GM12872 (cell line): ENCODE measurements around the gene HSD17B12.

Source experiments
- TF ChIP-seq, protein P1 (sequence below): IDR thresholded peaks from 3 replicates; pipeline ENCODE4 v1.5.1; 2011; ENCODE audit warnings: low read depth, mild to moderate bottlenecking, low read length, moderate library complexity; ENCODE audit not compliant: insufficient read depth

HSD17B12 gene

DNA sequence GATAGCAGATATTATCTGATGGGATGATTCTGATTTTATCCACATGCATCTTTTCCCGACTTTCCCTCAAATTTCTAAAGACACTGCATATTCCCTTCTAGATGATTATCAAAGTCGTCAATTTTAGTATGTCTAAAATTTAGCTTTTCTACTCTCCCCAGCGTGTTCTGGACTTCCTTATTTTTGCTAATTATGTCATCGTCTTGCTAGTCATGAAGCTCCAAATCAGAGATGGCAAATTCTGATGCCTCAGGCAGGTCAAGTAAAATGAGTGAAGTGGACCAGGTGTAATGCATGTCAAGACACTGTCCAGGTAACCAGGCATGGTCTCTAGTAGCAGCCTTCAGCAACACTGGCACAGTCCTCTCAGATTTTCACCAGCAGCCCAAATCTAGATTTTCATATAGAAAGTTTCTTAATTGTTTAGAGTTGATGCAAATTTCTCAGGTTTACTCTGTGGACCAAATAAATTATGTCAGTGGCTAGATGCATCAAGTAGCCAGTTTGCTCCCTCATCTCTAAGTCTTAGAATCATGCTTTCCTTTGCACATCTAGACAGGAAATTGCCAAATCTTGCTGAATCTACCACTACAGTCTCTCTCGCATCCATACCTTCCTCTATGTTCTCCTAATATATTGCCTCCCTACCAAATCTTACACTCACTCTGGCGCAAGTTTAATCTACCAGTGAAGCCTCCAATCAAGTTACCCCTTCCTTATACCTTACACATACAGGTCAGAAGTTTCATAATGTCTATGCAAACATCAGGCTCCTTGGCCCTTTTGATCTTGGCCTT is 10.6 kb downstream of the HSD17B12 start:
- TF ChIP-seq, protein P1, sequence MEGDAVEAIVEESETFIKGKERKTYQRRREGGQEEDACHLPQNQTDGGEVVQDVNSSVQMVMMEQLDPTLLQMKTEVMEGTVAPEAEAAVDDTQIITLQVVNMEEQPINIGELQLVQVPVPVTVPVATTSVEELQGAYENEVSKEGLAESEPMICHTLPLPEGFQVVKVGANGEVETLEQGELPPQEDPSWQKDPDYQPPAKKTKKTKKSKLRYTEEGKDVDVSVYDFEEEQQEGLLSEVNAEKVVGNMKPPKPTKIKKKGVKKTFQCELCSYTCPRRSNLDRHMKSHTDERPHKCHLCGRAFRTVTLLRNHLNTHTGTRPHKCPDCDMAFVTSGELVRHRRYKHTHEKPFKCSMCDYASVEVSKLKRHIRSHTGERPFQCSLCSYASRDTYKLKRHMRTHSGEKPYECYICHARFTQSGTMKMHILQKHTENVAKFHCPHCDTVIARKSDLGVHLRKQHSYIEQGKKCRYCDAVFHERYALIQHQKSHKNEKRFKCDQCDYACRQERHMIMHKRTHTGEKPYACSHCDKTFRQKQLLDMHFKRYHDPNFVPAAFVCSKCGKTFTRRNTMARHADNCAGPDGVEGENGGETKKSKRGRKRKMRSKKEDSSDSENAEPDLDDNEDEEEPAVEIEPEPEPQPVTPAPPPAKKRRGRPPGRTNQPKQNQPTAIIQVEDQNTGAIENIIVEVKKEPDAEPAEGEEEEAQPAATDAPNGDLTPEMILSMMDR: no peak

GRCh38 chr11:43691806-43692205 is 11.3 kb downstream of the HSD17B12 start:
- TF ChIP-seq, protein P1: no peak

- TF ChIP-seq, protein P1: no peak
Measured at GRCh38 chr11:43693069-43693468, 12.5 kb downstream of the HSD17B12 start.

- TF ChIP-seq, protein P1: no peak
Measured at GRCh38 chr11:43693731-43694130, 13.2 kb downstream of the HSD17B12 start.

- TF ChIP-seq, protein P1: no peak
Measured at GRCh38 chr11:43694477-43694876, 13.9 kb downstream of the HSD17B12 start.

GRCh38 chr11:43697679-43698078 is 17.1 kb downstream of the HSD17B12 start:
- TF ChIP-seq, protein P1: no peak

DNA sequence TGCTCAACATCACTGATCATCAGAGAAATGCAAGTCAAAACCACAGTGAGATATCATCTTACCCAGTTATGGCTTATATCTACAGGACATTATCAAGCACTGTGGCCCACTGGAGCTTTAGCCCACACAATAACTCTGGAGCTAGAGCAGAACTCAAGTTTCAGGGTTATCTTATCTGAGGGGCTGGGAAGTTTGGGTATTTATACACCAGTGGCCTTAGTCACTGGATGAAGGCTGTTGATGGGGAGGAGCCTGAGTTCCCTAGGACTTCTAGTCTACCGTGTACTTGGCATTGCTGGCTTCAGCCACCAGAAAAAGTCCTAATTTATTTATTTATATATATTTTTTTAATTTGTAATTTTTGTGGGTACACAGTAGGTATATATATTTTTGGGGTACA is 19.3 kb downstream of the HSD17B12 start:
- TF ChIP-seq, protein P1: no peak
